Measurements from ENCODE around the gene SLC39A7.
A peak's percentile ranks its signal among the peaks of the same experiment; 100 is the strongest.

The SLC39A7 gene

DNA sequence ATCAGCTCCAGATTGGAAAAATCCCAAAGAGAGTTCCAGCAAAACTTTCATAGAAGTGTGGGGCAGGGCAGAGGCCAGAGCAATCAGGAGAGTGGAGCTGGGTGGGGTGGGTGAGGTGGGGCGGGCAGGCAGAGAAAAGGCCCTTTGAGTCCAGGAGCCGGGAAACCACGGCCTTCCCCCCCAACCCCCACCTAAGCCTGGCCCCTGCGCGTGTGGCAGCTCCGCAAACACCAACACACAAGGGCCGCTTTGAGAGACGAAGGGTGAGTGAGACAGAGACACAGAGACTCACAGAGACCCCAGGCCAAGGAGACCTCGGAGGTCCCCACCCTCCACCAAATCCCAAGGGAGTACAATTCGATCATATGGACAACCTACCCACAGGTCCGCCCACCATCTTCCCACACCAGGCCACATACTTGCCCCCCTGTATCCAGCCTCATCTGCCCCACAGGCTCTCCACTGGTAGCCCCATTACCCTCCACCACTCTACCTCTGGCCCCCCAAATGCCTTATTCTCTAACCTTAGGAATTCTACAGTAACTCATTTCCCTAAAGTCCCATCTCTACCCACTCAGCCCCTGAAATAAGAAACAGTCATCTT, 10.1 kb upstream of the SLC39A7 start:
- no peak for DNase-seq (ENCODE audit: low read depth)

DNA sequence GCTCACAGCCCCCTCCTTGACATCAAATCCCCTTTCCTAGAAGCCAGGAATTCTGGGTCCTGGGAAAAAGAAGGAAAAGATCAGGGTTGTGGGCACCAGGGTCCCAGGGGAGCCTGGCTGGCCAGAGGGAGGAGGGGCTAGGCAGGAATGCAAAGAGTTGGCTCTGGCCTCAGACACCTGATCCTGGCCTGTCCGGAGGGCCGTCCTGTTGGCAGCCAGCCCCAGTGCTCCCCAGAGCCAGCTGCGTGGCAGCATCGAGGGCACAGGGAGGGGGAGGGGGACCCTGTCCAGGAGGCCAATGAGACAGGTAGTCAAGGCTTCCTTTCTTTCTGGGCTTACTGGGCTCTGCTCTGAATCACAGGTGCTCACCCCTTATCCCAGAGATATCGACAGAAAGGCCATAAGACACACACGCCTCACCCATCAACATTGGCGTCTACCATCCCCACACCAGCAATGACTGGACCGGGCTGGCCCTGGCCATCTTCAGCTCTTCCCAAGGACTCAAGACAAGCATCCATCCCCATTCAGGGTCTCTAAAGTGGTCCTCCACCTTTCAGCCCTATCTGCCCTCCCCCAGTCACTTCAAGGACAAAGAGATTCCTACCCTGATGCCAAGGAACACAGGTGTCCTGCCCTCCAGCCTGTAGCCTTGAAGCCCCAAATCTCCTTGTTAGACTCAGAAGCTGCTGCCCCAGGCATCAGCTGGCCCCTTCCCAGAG, 9.1 kb upstream of the SLC39A7 start:
- DNase-seq (ENCODE audit: low read depth), result no peak

DNA sequence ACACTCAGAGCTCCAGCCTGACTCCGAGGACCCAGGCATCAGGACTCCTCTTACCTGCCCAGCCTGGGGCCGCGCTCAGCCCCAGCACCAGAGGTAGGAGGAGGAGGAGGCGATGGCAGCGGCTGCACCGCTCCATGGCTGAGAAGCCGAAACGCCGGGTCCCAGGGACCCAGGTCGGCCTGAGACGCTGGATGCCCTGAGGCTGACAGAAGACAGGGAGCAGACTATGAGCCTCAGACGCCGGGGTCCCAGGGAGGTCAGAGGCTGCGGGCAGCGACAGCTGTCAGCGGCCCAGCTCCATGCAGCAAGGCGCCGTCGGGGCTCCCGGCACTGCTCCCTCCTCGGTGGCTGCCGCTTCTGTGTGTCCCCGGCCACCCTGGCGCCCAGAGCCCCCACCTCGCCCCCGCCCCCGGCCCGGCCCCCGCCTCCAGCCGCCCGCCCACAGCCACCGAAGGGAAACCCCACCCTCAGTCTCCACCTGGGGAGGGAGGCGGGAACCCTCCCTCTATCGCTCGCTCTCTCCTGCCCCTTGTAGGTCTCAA, 8.5 kb upstream of the SLC39A7 start, which contains the start of gene COL11A2:
Gene COL11A2 (minus strand): TSS at position 363 of the 542 bp plus-strand sequence. CDS start 227 bp downstream, at position 136.
- no peak for DNase-seq (ENCODE audit: low read depth)

DNA sequence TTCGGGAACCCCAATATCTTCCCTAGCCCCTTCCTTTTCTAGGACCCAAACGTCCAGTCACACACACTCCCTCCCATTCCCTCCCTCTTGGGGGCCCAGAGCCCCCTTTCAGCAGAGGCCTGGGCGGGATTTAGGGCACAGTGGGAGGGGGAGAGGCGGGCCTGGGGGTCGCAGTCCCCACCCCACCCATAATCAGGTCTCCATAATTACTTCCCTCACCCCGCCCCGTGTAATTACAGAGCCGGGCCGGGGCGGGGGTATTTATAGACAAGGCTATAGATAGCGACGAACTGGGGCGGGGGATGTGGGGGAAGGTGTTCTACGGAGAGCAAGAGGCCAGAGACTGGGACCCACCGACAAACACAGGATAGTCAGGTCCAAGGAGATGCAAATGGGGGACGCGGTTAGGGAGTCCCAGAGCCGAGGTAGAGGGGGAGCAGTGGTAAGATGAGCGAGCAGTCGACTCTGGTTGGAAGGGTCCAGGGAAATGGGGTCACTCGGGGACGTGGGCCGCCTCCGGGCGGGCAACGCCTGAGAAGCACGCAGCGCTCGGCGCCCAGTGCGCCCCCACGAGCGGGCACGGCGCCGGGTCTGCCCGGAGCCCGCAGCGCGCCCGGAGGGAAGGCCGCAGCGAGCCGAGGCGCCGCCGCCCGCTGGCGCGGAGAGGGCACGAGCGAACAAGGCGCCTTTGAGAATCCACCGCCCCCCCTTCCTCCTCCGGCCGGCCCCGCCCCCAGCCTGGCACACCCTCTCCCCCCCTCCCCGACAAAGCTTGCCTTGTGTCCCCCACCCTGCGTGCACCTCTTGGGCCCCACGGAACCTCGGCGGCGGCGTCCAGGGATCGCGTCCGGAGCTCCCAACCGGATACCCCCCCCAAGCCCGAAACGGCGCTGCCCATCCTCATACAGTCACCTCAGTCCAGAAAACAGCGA, 7.7 kb upstream of the SLC39A7 start:
- no peak for DNase-seq (ENCODE audit: low read depth)

DNA sequence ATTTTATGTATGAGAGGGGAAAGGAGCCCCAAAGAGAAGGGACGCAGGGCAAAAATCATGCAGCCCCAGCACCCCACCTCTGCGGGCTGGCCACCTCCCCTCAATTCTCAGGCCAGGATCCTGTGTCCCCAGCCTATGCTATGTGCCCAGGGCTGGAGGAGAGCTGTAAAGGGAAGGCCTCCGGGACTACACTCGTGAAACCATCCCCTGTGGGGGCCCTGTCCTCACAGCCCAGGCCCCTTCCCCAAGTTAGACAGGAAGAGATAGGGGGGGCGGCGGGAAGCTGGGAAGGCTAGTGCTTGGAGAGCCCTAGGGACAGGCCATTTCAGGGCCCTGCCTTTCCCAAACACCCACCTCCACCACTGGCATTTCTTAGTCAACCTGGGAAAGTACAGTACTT, 7.0 kb upstream of the SLC39A7 start:
- DNase-seq (ENCODE audit: low read depth), result no peak

DNA sequence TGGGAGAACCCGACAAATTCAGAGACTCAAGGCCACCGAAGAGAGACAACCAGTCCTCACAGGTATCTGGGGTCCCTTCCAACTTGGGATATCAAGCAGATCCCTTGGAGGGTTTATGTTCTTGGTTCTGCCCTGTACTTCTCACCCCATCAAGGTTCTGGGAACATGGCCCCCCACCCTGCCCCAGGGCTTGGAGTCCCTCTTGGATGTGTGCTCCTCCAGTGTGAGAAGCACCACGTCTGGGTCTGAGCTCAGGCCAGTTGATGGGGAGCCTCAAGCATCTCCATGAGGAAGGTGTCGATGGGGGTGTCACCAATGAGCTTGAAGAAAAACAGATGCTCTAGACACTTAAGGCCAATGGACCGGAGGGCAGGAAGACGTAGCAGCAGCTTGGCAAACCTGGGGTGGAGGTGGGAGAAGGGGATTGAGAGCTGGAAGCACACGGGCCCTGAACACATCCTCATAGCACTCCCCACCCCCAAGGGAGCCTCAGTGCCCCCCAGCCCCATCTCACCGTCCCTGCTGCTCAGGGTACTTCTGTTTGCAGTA, 6.2 kb upstream of the SLC39A7 start:
- no peak for DNase-seq (ENCODE audit: low read depth)

DNA sequence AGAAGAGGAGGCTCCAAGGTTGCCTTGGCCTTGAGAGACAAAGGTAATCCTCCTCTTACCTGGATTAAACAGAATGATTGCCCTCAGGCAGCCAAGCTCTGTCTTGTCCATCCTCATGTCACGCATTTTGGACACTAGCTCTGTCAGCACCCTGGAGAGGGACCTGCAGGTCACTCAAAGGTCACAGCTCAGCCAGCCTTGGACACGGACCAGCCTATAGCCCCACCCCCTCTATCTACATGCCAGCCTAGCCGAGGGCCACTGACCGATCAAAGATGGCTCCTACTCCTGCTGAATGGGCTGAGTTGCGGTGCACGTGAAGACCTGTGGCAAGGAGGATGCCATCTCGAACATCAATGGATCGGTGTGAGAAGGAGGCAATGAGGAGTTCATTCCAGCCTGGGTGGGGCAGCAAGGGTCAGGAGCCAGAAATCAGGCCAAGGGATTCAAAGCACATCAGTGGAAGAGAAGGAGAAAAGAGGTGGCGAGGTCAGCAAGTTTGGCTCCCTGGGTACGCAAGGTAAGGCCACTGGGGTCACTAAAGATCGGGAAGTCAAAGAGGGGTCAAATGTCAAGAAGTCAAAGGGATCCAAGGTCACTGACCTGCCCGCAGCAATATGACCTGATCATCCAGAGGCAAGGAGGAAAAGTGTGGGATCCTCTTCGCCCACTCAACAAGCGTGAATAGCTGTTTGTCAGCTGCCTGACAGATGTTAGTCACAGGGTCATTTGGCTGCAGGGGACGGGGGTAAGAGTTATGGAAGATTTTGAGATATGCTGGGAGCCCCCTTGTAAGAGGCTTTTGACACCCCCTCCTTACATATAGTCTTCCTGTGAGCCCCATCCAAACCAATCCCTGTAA, 5.1 kb upstream of the SLC39A7 start:
- DNase-seq (ENCODE audit: low read depth), result no peak

DNA sequence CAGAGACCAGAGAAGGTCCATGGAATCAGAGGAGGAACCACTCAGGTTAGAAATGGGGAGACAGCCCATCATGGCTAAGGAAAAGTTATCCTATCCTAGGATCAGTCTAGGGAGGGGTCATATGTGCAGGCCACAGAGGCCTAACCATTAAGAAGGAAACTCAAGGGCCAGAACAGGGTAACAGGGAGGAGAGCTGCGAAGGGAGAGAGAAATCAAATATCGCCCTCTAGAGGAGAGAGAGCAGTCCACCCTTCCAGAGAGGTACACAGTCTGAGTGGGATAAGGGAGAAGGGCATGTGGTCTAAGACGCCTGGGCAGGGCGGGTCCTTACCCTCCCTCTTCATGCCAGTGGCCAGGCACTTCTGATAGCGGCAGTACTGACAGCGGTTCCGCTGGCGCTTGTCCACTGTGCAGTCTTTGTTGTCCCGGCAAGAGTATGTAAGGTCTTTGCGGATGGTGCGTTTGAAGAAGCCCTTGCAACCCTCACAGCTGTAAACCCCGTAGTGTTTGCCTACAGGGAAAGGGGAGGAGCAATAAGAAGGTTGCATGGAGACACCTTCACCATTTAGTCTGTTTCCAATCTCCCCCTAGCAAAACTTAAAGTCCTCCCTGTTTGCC, 3.1 kb upstream of the SLC39A7 start:
- DNase-seq (ENCODE audit: low read depth), result no peak

DNA sequence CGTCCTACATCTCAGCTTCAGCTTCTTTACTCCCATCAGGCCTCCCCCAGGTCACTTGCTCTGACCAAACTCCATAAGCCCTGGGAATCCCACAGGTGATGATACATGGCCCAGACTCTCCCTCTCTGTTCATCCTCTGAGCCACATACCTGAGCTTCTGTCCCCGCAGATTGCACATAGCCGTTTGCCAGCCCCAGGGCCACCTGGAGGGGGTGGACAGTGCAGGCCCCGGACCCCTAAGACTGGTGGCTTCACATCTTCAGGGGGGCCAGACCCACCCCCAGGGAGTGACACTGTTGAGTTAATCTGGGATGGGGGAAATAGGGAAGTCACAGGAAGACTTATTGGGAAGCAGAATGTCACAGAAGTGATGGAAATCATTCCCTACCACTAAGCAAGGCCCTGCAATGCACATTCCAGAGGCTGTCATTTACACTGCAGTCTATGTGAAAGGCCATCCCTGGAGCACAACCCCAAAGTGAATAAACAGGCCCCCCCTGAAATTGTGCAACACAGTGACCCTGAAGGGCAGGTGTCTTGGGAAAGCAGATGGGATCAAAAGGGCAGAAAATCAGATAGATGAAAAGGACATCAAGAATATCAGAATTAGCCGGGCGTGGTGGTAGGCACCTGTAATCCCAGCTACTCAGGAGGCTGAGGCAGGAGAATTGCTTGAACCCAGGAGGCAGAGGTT, 2.4 kb upstream of the SLC39A7 start:
- no peak for DNase-seq (ENCODE audit: low read depth)

DNA sequence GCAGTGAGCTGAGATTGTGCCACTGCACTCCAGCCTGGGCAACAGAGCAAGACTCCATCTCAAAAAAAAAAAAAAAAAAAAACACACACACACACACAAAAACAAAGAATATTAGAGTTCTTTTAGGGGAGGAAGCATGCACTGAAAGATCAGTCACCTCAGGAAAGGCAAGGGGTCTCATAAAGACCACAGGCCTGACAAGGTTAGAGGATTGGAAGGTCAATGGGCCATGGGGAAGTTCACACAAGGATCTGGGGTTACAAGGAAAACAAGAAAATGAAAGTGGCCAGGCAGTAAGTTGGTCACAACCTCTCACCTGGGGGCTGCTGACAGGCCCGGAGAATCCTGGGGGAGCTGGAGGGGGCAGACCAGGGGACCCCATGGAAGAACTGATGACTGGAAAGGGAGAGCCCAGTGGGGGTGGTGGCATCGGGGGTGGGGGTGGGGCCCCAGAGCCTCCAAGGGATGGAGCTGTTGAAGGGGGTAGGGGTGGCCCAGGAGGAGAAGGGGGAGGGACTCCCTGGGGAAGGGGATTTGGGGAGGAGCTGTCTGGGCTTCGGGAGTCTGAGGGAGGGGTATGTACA, 1.7 kb upstream of the SLC39A7 start:
- no peak for DNase-seq (ENCODE audit: low read depth)

DNA sequence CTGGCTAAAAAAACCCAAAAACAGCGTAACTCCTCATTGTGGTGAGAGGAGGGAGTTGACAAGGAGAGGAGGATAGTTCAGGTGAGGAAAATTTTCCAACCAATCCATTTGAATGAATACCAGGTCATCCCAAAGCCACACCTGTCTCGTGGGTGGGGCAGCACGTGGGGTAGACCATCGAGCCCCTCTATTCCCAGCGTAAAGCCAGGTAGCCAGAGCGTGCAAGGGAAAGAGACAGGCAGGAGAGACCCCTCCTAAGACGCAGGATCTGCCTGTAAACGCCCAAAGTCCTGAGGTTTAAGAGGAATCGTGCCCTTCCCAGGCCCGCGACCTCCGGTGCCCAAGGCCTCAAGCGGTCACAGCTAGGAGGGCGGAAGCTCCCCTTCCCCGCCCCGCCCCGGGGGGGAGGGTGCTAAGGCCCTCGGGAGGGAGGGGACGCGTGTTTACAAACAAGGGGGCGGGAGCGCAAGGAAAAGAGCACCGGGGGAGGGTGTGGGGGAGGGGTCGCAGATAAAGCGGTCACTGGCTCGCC, 914 bp upstream of the SLC39A7 start:
- peak; percentile 57 for DNase-seq (ENCODE audit: low read depth)

DNA sequence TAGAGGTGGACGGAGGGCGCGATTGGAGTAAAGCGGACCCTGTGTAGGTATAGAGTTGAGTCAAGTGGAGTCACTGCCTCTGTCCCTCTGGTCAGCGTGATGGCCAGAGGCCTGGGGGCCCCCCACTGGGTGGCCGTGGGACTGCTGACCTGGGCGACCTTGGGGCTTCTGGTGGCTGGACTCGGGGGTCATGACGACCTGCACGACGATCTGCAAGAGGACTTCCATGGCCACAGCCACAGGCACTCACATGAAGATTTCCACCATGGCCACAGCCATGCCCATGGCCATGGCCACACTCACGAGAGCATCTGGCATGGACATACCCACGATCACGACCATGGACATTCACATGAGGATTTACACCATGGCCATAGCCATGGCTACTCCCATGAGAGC, 479 bp downstream of the SLC39A7 start:
- DNase-seq (ENCODE audit: low read depth), result no peak

DNA sequence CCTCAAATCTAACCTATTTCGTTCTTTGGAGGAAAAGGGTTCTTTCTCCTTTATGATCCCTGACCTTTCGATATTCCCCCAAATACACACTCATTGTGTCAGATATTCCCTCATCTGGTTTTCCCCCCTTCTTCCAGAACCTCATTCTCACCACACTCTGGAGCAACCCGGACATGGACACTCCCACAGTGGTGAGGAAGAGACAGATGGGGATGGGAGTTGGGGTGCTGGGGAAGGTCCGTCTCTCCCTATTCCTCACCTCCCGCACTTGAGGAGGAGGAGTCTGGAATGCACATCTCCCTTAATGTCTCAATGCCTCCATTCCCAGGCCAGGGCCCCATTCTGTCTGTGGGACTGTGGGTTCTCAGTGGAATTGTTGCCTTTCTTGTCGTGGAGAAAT, 1.3 kb downstream of the SLC39A7 start:
- no peak for DNase-seq (ENCODE audit: low read depth)

DNA sequence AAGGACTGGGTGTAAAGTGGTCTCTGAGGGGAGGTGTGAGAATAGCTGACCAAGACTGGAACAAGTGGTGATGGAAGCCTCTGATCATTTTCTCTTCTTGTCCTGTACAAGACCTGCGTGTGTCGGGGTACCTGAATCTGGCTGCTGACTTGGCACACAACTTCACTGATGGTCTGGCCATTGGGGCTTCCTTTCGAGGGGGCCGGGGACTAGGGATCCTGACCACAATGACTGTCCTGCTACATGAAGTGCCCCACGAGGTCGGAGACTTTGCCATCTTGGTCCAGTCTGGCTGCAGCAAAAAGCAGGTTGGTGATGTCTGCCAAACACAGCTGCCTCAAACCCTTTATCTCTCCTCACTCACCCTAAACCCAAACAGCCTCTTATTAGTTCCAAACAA, 2.1 kb downstream of the SLC39A7 start:
- no peak for DNase-seq (ENCODE audit: low read depth)

DNA sequence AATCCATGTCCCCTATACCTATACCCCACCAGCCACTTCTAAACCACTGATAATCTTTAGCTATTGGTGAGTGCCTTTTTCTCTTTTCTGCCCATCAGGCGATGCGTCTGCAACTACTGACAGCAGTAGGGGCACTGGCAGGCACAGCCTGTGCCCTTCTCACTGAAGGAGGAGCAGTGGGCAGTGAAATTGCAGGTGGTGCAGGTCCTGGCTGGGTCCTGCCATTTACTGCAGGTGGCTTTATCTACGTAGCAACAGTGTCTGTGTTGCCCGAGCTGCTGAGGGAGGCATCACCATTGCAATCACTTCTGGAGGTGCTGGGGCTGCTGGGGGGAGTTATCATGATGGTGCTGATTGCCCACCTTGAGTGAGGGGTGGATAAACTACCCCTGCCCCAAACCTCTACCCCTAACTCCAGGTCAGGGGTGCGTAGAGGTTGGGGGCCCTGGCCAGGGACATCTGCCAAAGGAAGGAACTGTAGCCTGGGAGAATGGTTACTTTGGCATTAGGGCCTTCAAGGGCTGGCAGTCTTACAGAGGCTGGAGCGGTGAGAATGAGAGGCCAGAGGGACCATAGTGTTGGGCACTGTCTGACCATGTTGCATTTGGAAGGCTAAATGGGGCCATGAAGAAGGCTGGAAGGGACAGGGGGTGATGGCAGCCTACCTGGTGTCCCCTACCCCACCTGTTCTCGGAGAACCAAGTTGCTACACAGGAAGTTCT, 2.9 kb downstream of the SLC39A7 start:
- DNase-seq (ENCODE audit: low read depth), result no peak

DNA sequence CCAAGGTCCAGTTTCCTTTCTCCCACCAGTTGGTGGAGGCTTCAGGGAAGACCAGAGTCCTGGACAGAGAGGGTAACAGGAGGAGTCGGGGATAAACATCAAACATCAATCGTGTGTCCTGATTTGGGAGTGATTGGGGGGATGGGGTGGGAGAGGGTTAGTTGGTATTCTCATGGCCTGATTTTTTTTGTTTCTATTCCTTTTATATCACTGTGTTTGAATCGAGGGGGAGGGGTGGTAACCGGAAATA, 3.4 kb downstream of the SLC39A7 start:
- no peak for DNase-seq (ENCODE audit: low read depth)

DNA sequence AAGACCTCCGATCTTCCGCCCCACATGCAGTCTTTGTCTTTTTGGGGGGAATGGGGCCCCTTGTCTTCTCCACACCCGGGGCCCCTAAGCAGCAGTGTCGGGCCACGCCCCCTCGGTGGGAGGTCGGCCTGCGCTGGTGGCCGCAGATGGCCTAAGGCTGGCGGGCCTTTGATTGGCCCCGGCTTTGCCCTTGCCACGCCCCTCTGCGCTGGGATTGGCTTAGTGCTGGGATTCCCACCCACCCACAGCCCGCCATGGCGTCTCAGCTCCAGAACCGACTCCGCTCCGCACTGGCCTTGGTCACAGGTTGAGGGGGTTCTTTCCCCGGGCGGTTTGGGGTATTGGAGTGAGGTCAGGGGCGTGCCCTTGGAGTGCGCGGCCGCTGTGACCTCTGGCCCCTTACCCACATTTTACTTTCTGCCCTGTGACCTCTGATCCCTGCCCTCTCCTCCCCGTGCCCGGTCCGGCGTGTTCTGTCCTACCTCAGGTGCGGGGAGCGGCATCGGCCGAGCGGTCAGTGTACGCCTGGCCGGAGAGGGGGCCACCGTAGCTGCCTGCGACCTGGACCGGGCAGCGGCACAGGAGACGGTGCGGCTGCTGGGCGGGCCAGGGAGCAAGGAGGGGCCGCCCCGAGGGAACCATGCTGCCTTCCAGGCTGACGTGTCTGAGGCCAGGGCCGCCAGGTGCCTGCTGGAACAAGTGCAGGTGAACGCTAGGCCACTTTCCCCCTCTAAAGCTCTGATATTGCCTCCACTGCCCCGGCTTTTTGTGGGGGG, 3.9 kb downstream of the SLC39A7 start, which contains the start of gene HSD17B8:
Gene HSD17B8 (plus strand): TSS at position 241 of the 776 bp plus-strand sequence. CDS start 14 bp downstream, at position 255.
- peak; percentile 89 for DNase-seq (ENCODE audit: low read depth)
